Thoracic aorta (tissue), 2 donors: Measurements from ENCODE around the gene EHMT2. TPM values are rescaled to one million over a fixed set of nuclear protein-coding genes. Genes with fewer than 3 reads are reported as not detected.

Experiments
- ATAC-seq: fragments of 150-250 bp; one replicate; pipeline ENCODE4 v1.8.0; 2017; ENCODE audit warnings: low read depth; ENCODE audit not compliant: insufficient number of reproducible peaks, low FRiP score
- DNase-seq: peaks from one replicate; pipeline ENCODE4 v3.0.0-alpha.2; 2020; ENCODE audit warnings: low spot score
- H3K27ac ChIP-seq, 2 donors: fragments of 200-600 bp; sonication (generic); 1 replicate in 1 of 2; 2 replicates in 1 of 2; pipeline ENCODE4 v1.5.1; 2016; ENCODE audit warnings: mild to moderate bottlenecking in 2 of 2, moderate library complexity in 2 of 2
- H3K27me3 ChIP-seq: fragments of 200-600 bp; sonication (generic); replicated peaks from 2 replicates; pipeline ENCODE4 v1.6.0; 2016; ENCODE audit warnings: mild to moderate bottlenecking; ENCODE audit not compliant: insufficient read depth
- H3K36me3 ChIP-seq: fragments of 200-600 bp; sonication (generic); one replicate; pipeline ENCODE4 v1.5.1; 2016
- H3K4me1 ChIP-seq, 2 donors: fragments of 200-600 bp; sonication (generic); 1 replicate in 1 of 2; 2 replicates in 1 of 2; pipeline versions ENCODE4 v1.5.1 to v1.6.0; 2016; ENCODE audit warnings: low read depth in 2 of 2, mild to moderate bottlenecking in 1 of 2; ENCODE audit not compliant: control insufficient read depth in 1 of 2
- H3K4me3 ChIP-seq: fragments of 200-600 bp; sonication (generic); 2 replicates; pipeline ENCODE4 v1.5.1; 2016; ENCODE audit warnings: mild to moderate bottlenecking
- H3K9me3 ChIP-seq: fragments of 200-600 bp; sonication (generic); 2 replicates; pipeline ENCODE4 v1.5.1; 2016
- CTCF ChIP-seq: fragments of 200-600 bp; sonication (generic); IDR thresholded peaks from one replicate; pipeline ENCODE4 v1.5.1; 2019; ENCODE audit warnings: antibody characterized with exemption
- total RNA-seq, 2 donors: library from RNA; depleted of rRNA; stranded (reverse); fragments of >200 nt; gene quantifications; one replicate each; pipeline versions ENCODE4 v1.1.0 to v1.2.3, GENCODE V29; 2016

EHMT2 gene
- total RNA-seq, 2 donors from 2014 or later = 19.5 to 33.2 TPM

GRCh38 chr6:31883676-31884075, 13.8 kb downstream of the EHMT2 start:
- Histone ChIP-seq H3K27ac (no peak overlapping the region), H3K9me3 (no peaks in the 10 kb centered on the region), H3K4me1 (no peaks in the 10 kb centered on the region), H3K27me3 (no peaks in the 10 kb centered on the region), H3K4me3 (no peak overlapping the region), H3K36me3 (peaks cover 65% of the 10 kb centered on the region)
- ATAC-seq (no peak), DNase-seq (no peak)
- TF ChIP-seq CTCF = no peak

- H3K4me3 ChIP-seq = no peak overlapping the region
- ATAC-seq (no peak), DNase-seq (no peak)
- H3K27ac ChIP-seq = no peak overlapping the region
- no peaks in the 10 kb centered on the region for H3K9me3 ChIP-seq
- H3K27me3 ChIP-seq = no peaks in the 10 kb centered on the region
- TF ChIP-seq CTCF = no peak
- H3K4me1 ChIP-seq = no peaks in the 10 kb centered on the region
- H3K36me3 ChIP-seq = peaks cover 51% of the 10 kb centered on the region
Measured at GRCh38 chr6:31882344-31882743, 15.2 kb downstream of the EHMT2 start.

- Histone ChIP-seq H3K9me3 (no peaks in the 10 kb centered on the region), H3K36me3 (peaks cover 43% of the 10 kb centered on the region), H3K27ac (no peak overlapping the region), H3K4me3 (no peak overlapping the region), H3K4me1 (no peaks in the 10 kb centered on the region), H3K27me3 (no peaks in the 10 kb centered on the region)
- TF ChIP-seq CTCF = no peak
- DNase-seq = no peak
- ATAC-seq = no peak
Measured at GRCh38 chr6:31881136-31881859, 16.2 kb downstream of the EHMT2 start.

GRCh38 chr6:31880616-31881015, 16.9 kb downstream of the EHMT2 start:
- TF ChIP-seq CTCF = no peak
- DNase-seq (no peak), ATAC-seq (no peak)
- Histone ChIP-seq H3K4me3 (no peak overlapping the region), H3K27me3 (no peaks in the 10 kb centered on the region), H3K36me3 (peaks cover 36% of the 10 kb centered on the region), H3K27ac (no peak overlapping the region), H3K9me3 (no peaks in the 10 kb centered on the region), H3K4me1 (no peaks in the 10 kb centered on the region)

GRCh38 chr6:31879901-31880300, 17.6 kb downstream of the EHMT2 start:
- no peak for DNase-seq
- Histone ChIP-seq H3K27ac (no peak overlapping the region), H3K9me3 (no peaks in the 10 kb centered on the region), H3K36me3 (peaks cover 34% of the 10 kb centered on the region), H3K27me3 (no peaks in the 10 kb centered on the region), H3K4me3 (no peak overlapping the region), H3K4me1 (no peaks in the 10 kb centered on the region)
- no peak for ATAC-seq
- no peak for TF ChIP-seq CTCF
